ENCODE measurements around the gene WNK1.
"Not testable (repeated sequence)": the region's sequence is repeated elsewhere in the genome, so short reads cannot be mapped to it uniquely, and the experiment has no call there.

Gene WNK1

GRCh38 chr12:905261-906031 lies 153.1 kb downstream of the WNK1 start:
- in situ Hi-C loops (cut with MboI; ENCODE audit: low sequenced_read_pairs) = no loop called here

GRCh38 chr12:906062-906585 lies 153.7 kb downstream of the WNK1 start:
- in situ Hi-C loops (cut with MboI; ENCODE audit: low sequenced_read_pairs) = no loop called here

DNA sequence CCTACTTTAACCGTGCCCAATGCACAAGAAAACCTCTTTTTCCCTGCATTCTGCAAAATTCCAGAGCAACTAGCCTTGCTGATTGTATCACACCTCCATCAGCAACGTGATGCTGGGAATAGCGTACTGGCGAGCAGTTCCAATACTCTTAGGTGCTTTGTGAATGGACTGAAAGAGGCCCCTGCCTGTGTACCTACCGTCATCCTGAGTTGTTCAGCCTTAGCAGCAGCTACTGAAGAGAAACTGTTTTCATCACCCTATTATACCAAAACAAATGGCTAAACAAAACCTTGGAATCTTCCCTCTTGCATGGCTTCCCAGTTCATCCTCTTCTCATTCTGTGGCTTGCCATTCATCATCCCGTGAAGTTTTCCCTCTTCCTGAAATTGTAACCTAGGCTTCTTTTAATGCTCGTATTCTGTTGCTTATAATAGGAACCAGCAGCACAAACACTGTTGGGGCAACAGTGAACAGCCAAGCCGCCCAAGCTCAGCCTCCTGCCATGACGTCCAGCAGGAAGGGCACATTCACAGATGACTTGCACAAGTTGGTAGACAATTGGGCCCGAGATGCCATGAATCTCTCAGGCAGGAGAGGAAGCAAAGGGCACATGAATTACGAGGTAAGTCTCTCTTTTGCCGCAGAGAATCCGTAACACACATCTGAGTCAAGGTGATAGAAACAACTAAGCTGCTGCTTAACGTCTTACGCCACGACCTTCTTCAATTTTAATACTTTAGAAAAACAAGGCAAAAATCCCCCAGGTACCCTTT lies 155.2 kb downstream of the WNK1 start:
- in situ Hi-C loops (cut with MboI; ENCODE audit: low sequenced_read_pairs) = no loop called here

- in situ Hi-C loops (cut with MboI; ENCODE audit: low sequenced_read_pairs) = no loop called here
Measured at GRCh38 chr12:909861-910260, 157.5 kb downstream of the WNK1 start.

DNA sequence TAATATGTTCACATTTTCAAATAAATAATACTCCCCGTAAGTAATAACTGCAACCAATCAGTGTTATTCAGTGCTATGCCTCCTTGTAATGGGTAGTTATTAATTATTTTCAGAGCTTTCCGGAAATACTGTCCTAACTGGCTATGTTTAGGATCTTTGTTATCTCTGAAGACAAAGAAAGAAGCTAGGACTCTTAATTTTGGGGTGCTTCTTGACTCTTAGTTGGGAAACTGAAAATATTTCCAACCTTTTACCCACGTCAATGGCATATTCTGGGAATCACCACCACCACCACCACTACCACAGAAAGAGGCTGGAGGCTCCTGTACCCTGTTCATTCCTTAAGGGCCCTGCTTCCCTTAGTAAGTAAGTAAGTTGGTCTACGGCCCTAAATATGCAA lies 158.0 kb downstream of the WNK1 start:
- in situ Hi-C loops (cut with MboI; ENCODE audit: low sequenced_read_pairs) = no loop called here

DNA sequence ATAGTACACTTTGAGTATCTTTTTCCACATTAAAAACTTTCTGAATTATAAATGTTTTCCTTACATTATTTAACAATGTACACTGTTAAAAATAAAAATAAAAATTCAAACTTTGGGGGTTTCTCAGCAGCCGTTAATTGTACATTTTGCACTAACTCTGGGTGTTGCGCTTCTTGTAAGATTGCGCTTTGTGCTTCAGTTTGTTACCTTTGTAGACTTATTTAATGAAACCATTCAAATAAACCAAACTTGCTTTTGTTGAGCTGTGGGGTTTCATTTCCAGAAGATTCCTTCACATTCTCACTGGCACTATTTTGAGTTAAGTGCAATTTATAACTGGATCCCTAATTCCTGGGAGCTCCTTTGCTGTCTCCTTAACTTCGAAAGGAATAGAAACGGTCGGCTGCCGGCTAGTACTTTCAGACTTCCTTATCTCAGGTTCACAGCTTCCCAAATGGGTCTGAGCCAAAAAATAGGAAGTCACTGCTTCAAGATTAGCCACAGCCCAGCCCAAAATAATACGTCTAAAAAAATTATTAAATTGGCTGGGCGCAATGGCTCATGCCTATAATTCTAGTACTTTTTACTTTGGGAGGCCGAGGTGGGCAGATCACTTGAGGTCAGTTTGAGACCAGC lies 158.9 kb downstream of the WNK1 start:
- in situ Hi-C loops (cut with MboI; ENCODE audit: low sequenced_read_pairs) = no loop called here

DNA sequence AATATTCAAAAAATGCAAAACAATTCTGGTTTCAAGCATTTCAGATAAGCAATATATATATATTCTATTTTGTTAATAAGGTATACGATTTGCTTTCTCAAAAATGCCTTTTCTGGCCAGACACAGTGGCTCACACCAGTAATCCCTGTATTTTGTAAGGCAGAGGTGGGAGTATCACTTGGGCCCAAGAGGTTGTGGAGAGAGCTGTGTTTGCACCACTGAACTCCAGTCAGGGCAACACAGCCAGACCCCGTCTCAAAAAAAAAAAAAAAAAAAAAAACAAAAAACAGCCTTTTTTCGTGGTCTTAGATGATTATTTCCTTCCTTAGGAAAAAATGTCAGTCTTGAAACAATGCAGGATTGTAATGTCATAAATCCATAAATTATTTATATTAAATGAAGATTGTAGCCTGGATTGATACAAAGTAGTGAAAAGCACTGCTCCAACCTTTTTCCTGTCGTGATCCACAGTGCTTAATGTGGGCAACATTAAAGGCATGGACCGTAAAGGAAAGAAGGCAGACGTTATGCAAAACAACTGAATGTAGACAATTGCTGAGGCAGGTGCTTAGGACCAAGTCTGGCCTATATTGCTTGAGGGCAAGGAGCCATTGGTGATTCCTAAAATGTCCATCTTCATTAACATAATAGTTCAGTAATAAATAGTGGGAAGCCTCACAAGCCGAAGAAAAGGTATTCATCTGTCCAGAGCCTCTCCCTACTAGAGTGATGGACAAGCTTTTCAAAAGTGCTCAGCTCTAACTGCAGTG lies 160.3 kb downstream of the WNK1 start:
- in situ Hi-C loops (cut with MboI; ENCODE audit: low sequenced_read_pairs) = no loop called here

GRCh38 chr12:913919-914698 lies 161.7 kb downstream of the WNK1 start:
- in situ Hi-C loops (cut with MboI; ENCODE audit: low sequenced_read_pairs) = no loop called here

- in situ Hi-C loops (cut with MboI; ENCODE audit: low sequenced_read_pairs) = no loop called here
Measured at GRCh38 chr12:915090-915489, 162.7 kb downstream of the WNK1 start.

DNA sequence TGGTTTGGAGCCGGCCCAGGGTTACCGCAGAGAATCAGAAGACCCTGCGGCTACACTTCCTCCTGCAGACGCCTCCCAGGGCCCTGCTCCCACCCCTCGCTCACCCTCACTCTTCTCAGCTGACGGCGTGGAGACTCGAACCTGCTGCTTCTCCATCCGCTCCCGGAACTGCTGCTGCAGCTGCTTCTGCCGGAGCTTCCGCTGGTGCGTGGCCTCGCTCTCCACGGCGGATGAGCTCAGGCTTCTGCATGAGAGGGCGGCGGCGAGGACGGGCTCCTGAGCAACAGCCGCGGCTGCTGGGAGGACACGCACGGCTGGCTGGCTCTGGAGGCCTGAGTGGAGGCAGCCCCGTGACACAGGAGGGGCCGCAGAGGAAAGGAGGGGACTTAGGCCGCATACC lies 163.9 kb downstream of the WNK1 start:
- in situ Hi-C loops (cut with MboI; ENCODE audit: low sequenced_read_pairs) = no loop called here

GRCh38 chr12:916712-917445 lies 164.5 kb downstream of the WNK1 start:
- in situ Hi-C loops (cut with MboI; ENCODE audit: low sequenced_read_pairs) = no loop called here

DNA sequence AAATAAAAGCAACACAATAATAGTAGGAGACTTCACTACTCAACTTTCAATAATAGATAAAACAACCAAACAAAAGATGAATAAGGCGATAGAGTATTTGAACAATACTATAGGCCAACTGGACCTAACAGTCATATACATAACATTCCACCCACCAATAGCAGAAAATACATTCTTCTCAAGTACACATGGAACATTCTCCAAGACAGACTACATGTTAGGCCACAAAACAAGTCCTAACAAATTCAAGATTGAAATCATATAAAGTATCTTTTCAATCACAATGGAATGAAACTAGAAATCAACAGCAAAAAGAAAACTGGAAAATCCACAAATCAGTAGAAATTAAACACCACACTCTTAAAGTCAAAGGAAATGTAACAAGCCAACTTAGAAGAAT lies 168.3 kb downstream of the WNK1 start:
- in situ Hi-C loops (cut with MboI; ENCODE audit: low sequenced_read_pairs) = no loop called here

- in situ Hi-C loops (cut with MboI; ENCODE audit: low sequenced_read_pairs) = no loop called here
Measured at GRCh38 chr12:922285-922684, 169.9 kb downstream of the WNK1 start.

GRCh38 chr12:926641-927040 lies 174.3 kb downstream of the WNK1 start:
- in situ Hi-C loops (cut with MboI; ENCODE audit: low sequenced_read_pairs) = no loop called here

DNA sequence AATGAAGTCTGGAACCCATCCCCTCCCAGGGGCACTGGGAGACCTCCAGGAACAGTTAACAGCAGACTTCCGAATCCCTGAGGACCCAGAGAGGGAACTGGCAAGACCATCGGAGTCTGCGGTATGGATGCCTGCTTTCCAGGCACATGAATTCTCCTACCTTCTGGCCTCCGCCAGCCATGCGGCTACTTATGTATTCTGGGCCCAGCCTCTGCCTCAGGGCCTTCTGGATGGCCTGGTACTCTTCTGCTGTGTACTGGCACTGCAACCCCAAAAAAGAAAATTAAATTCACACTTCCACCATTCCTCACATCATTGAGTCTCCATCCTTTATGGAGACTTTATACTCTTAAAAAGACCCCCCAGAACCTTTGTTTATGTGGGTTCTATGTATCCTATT lies 178.7 kb downstream of the WNK1 start:
- in situ Hi-C loops (cut with MboI; ENCODE audit: low sequenced_read_pairs) = no loop called here

DNA sequence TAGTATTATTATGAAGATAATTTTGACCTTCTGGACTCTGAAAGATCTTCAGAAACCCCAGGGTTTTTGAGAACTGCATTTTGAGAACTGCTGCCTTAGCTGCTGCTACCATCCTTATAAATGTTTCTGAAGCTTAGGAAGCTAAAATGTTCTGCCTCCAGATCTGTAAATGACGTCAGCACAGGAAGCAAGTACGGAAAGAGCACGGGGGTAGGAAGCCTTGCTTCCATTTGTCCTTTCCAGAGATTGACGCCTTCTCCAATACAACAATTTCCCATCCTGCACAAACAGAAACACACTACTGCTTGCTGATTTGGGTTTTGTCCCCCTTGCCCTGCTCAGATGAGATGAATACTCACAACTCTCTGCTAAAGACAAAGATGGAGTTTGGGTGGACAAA lies 179.2 kb downstream of the WNK1 start:
- in situ Hi-C loops (cut with MboI; ENCODE audit: low sequenced_read_pairs) = no loop called here

- in situ Hi-C loops (cut with MboI; ENCODE audit: low sequenced_read_pairs) = not testable (repeated sequence)
Measured at GRCh38 chr12:935891-936290, 183.5 kb downstream of the WNK1 start.

GRCh38 chr12:936377-937345 lies 184.3 kb downstream of the WNK1 start:
- in situ Hi-C loops (cut with MboI; ENCODE audit: low sequenced_read_pairs) = no loop called here
